GM19193 (cell line): ENCODE data around the gene MARCHF7.

Experiments
- POLR2A ChIP-seq: IDR thresholded peaks from 4 replicates; pipeline ENCODE4 v1.6.1; 2011; ENCODE audit not compliant: insufficient read depth, insufficient read length; ENCODE audit errors: extremely low read depth

The MARCHF7 gene, protein sequence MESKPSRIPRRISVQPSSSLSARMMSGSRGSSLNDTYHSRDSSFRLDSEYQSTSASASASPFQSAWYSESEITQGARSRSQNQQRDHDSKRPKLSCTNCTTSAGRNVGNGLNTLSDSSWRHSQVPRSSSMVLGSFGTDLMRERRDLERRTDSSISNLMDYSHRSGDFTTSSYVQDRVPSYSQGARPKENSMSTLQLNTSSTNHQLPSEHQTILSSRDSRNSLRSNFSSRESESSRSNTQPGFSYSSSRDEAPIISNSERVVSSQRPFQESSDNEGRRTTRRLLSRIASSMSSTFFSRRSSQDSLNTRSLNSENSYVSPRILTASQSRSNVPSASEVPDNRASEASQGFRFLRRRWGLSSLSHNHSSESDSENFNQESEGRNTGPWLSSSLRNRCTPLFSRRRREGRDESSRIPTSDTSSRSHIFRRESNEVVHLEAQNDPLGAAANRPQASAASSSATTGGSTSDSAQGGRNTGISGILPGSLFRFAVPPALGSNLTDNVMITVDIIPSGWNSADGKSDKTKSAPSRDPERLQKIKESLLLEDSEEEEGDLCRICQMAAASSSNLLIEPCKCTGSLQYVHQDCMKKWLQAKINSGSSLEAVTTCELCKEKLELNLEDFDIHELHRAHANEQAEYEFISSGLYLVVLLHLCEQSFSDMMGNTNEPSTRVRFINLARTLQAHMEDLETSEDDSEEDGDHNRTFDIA

DNA sequence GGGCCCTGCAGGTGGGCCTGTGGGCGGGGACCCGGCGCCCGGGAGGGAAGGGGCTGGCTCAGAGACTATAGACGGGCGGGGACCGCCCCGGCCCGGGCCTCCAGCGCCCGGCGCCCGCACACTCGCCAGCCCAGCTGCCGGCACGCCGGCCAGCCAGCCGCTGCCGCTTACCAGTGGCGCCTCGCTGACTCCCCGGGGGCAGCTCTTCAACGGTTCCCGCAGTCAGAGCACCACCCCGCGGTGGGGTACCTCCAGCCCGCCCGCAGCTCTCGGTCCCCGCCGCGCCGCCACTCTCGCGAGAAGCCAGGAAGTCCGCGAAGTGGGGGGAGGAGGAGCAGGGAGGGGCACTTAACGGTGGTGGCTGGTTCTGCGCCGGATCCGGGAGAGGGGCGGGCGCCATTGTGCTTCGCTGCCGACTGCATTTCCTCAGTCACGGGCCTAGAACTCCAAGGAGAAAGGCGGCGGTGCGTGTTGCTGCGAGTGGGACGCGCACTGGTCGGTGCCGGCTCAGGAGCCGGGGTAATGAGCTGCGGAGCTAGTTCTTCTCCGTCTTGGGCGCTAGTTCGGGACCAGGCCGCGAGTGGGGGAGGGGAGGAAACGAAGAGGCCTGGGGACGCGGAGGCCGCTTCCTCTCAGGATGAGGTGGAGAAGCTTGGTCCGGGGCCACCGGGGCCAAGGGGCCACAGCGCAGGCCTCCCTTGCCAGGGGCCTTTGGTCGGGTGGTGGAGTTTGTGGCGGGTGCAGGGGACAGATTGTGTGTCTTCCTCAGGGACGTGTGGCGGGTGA lies at the start of gene MARCHF7:
Gene MARCHF7 (plus strand): TSS at position 364 of the 786 bp plus-strand sequence. CDS start 16,517 bp downstream, outside the sequence.
- peak; percentile 95 for TF ChIP-seq POLR2A

DNA sequence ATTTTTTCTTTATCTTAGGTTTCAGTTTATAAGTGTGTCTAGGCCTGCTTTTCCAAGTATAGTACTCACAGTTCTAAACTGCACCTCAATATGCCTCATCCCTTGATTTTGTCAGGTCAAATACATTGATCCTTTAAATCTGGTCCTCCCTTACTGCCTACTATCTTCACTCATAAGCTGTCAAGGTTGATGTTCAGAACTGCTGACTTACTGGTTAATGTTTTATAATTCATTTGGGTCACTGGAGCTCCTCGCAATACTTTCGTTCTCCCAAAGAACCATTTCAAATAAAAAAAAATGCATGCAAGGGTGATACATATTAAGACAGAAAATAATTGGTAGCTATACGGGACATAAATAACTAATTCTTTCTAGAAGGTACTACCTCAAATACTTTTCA lies 41.3 kb upstream of the MARCHF7 start:
- no peak for TF ChIP-seq POLR2A

DNA sequence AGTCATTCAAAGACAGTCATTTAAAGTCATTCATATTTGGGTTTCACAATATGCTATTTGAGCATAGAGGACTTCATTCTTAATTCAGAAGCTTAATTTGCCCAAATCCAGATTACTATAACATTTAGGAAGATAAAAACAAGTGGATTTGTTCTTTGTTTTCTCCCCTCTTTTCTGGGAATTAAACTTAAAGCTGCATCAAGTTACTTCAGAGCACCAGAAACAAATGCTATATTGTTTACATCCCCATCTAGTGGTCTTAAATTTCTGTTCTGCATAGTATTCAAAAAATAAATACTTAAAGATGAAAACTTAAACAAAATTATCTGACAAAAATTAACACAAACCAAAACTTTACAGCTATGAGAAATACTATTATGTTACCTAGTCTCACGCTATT lies 34.7 kb upstream of the MARCHF7 start:
- TF ChIP-seq POLR2A, result no peak

DNA sequence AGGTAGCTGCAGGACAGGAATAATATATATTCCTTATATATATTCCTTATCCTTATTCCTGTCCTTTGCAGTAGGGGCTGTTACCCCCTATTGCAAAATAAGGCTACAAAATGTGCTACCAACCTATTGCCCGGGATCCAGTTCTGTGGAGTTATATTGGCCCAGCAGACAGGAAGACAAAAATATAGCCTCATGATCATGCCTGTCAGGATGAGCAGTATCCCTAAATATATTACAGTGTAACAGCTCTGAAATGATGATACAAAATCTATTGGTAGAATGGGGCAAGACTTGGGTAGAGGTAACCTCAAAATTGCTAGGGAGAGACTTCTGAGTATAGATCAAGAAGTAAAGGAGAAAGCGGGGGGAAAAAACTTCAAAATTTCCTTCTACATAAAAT lies 31.6 kb upstream of the MARCHF7 start:
- no peak for TF ChIP-seq POLR2A

DNA sequence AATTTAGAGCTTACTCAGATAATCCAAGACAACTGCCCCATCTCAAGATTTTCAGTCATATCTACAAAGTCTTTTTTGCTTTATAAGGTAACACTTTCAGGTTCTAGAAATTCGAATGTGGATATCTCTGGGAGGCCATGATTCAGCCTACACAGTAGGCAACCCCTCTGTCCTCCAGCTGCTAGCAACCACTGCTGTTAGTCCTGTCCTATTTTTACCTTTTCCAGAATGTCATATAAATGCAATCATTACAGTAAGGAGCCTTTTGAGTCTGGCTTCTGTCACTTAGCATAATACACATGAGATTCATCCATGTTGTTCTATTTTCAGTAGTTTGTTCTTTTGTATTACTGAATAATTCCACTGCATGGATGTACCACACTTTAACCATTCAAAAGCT lies 28.5 kb upstream of the MARCHF7 start:
- no peak for TF ChIP-seq POLR2A

DNA sequence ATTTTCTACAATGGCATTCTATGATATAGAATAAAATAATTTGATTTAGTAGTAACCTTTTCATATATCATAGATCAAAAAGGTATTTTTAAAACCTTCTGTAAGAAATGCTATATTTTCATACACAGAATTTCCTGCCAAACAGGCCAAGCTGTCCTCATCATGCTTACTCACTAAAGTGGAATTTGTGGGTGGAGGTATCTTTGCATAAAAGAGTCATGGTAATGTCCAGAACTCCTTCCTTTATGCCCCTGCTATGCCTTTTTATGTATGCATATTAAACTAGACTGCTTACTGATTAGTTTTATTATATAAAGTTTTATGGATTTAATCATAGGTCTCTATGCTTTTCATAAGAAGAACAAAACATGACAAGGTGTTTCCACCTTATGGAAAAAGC lies 27.5 kb upstream of the MARCHF7 start:
- no peak for TF ChIP-seq POLR2A

DNA sequence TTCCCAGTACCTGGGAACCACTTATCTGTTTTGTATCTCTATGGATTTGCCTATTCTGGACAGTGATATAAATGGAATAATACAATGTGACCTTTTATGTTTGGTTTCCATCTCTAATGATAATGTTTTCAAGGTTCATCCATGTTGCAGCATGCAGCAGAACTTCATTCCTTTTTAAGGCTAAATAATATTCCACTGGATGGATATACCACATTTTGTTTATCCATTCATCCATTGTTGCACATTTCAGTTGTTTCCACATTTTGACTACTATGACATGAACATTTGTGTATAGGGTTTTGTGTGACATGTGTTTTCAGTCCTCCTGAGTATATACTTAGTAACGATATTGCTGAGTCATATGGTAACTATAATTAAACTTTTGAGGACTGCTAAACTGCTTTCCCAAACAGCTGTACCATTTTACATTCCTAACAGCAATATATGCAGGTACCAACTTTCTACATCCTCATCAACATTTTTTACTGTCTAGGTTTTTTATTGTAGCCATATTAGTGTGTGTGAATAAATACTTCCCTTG lies 17.7 kb upstream of the MARCHF7 start:
- TF ChIP-seq POLR2A, result no peak

DNA sequence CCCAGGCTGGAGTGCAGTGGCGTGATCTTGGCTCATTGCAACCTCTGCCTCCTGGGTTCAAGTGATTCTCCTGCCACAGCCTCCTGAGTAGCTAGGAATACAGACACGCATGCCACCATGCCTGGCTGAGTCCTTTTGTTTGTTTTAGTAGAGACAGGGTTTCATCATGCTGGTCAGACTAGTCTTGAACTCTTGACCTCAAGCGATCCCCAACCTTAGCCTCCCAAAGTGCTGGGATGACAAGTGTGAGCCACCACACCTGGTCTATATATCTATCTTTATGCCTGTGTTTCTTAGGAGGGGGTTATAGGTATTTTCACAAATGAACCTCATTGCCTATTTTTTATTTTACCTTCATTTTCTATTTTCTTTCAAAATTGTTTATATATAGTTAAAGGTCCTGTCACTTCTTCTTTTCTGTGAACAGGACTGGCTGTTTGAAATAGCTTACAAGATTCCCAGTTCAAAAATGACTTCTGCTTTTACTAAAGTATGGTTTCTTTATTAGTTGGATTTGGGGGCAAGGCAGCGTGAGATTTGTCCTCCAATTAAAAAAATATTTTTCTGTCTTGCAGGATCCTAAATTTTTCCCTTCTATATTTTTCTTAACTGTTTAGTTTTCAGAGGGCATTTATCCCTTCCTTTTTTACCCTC lies 16.4 kb upstream of the MARCHF7 start:
- no peak for TF ChIP-seq POLR2A

DNA sequence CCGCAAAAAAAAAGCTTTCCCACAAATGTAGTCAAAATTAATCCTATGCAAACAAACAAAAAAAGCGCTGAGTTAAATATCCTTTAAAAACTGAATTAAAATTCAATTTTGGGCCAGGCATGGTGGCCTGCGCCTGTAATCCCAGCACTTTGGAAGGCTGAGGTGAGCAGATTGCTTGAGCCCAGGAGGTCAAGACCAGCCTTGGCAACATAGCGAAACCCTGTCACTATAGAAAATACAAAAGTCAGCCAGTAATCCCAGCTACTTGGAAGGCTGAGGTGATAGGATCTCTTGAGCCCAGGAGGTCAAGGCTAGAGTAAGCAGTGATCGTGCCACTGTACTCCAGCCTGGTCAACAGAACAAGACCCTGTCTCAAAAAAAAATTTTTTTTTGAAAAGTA lies 8.8 kb upstream of the MARCHF7 start:
- TF ChIP-seq POLR2A, result no peak

DNA sequence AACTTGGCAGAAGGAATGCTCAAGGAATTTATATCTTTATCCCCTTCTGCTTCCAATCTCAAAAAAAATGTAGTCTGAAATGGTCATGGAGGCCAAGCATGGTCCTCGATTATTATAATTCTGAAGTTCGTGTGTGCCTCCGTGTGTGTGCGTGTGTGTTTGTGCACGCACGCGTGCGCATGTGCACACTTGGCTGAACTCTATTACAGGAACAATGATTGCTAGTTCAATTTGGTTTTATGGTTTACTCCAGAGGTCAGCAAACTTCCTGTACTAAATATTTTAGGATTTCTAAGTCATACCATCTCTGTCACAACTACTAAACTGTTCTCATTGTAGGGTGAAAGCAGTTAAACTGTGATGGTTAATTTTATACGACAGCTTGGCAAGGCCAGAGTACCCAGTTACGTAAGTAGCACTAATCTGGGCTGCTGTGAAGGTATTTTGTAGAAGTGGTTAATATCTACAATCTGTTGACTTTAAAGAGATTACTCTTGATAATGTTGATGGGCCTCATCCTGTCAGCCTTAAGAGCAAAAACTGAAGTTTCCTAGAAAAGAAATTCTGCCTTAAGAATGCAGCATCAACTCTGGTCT lies 5.8 kb upstream of the MARCHF7 start:
- TF ChIP-seq POLR2A, result no peak

DNA sequence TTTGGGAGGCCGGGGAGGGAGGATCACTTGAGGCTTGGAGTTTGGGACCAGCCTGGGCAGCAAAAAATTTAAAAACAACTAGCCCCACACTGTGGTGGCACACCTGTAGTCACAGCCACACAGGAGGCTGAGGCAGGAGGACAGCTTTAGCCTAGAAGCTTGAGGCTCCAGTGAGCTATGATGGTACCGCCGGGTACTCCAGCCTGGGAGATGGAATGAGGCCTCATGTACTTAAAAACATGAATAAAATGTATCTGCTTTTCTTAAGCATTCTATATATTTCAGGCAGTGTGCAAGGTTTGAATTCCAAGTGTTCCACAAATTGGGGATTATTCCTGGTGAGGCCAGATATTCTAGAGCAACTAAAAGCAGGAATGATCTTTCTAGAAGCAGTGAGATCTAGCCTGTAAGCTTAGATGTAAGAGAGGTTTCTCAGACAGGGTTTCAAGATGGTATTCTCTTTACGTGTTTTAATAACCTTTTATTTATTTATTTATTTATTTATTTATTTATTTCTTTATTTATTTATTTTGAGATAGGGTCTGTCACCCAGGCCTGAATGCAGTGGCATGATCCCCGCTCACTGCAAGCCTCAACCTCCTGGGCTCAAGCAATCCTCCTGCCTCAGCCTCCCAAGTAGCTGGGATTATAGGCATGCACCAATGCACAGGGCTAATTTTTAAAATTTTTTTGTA lies 4.1 kb upstream of the MARCHF7 start:
- no peak for TF ChIP-seq POLR2A

DNA sequence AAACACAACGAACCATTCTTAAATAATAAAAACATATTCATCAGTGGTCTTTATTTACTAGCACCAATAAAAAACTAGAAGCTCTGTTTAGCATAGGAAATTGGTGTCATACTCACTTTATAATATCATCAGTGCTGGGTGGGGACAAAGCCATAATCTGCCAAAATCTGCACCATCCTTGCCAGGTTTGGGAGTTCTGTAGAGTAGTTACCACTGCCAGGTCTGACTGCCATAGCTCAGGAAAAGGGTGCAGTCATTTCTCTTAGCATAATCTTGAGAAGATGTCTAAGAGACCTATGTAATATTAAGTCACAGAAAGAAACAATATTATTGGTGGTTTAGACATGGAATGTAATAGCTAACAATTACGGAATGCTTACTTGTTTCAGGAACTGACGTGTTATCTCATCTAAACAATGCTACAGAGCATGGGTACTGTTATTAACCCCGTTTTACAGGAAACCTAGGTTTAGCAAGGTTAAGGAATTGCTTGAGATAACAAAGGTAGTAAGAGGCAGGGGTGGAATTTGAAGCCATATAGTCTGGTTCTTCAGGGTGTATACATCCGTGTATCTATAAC lies 1.6 kb upstream of the MARCHF7 start:
- TF ChIP-seq POLR2A, result no peak

DNA sequence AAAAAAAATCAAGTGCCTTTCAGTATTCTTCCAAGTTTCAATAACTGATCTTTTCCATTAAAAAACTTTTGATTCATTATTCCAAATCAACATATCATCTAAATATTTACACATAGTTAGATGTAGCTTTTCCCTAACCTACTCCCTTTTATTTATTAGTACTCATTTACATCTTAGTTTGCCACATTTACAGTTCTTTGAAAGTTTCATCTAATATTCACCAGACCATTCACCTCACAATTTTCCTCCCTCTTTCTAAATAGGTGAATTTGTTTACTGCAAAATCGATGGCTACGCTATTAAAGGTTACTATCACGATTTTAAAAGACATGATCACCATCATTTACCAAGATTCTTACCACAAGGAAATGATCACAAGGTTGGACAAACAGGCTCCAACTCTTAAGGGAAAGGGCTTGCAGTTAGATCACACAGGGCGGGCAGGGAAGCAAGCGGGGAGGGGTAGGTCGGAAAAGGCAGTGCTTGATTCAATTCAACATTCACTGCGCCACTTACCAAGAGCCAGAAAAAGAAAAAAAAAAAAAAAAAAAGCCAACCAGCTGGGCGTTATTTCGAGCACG lies 654 bp upstream of the MARCHF7 start:
- no peak for TF ChIP-seq POLR2A
